Embryonic facial prominence (tissue), 1 donor: Measurements from ENCODE around the gene ZKSCAN2.

Experiments
- DNase-seq: peaks from one replicate; pipeline ENCODE4 v3.0.0-alpha.2; 2016; ENCODE audit errors: extremely low spot score

ZKSCAN2 gene

GRCh38 chr16:25223964-25224363 is 33.7 kb downstream of the ZKSCAN2 start:
- DNase-seq = no peak

GRCh38 chr16:25222959-25223358 is 34.7 kb downstream of the ZKSCAN2 start:
- DNase-seq = no peak

- DNase-seq = no peak
Measured at GRCh38 chr16:25219070-25219737, 38.4 kb downstream of the ZKSCAN2 start.

GRCh38 chr16:25217921-25218320 is 39.7 kb downstream of the ZKSCAN2 start:
- no peak for DNase-seq

GRCh38 chr16:25217112-25217511 is 40.5 kb downstream of the ZKSCAN2 start:
- no peak for DNase-seq

GRCh38 chr16:25213709-25214397 is 43.8 kb downstream of the ZKSCAN2 start:
- DNase-seq = no peak

- no peak for DNase-seq
Measured at GRCh38 chr16:25212636-25213035, 45.0 kb downstream of the ZKSCAN2 start.

GRCh38 chr16:25210758-25211157 is 46.9 kb downstream of the ZKSCAN2 start:
- no peak for DNase-seq

GRCh38 chr16:25199457-25199856 is 58.2 kb downstream of the ZKSCAN2 start:
- DNase-seq = no peak

- DNase-seq = no peak
Measured at GRCh38 chr16:25198021-25198420, 59.6 kb downstream of the ZKSCAN2 start.

- DNase-seq = no peak
Measured at GRCh38 chr16:25194273-25194878, 63.3 kb downstream of the ZKSCAN2 start.

- no peak for DNase-seq
Measured at GRCh38 chr16:25192096-25192495, 65.5 kb downstream of the ZKSCAN2 start.

GRCh38 chr16:25189305-25189704 is 68.3 kb downstream of the ZKSCAN2 start:
- no peak for DNase-seq

GRCh38 chr16:25187491-25187795 is 70.2 kb downstream of the ZKSCAN2 start:
- no peak for DNase-seq
